ENCODE results near the gene JARID2. TPM values are rescaled to one million over a fixed set of nuclear protein-coding genes. Genes with fewer than 3 reads are reported as not detected.

JARID2 gene
- total RNA-seq, 1 donor, result 9.1 TPM

- TF ChIP-seq CTCF (IDR thresholded peaks at IDR 0.05; ENCODE audit: insufficient read depth, low read depth, low read length), result no peak
- H3K4me3 ChIP-seq (ENCODE audit: low read depth, low read length), result no peak overlapping the region
- DNase-seq (ENCODE audit: low read depth), result no peak
Observed at GRCh38 chr6:15303162-15303919, 57.5 kb downstream of the JARID2 start.

GRCh38 chr6:15303920-15304291, 58.0 kb downstream of the JARID2 start:
- no peak overlapping the region for H3K4me3 ChIP-seq (ENCODE audit: low read depth, low read length)
- peak; percentile 93 for DNase-seq (ENCODE audit: low read depth)
- TF ChIP-seq CTCF (IDR thresholded peaks at IDR 0.05; ENCODE audit: insufficient read depth, low read depth, low read length), result peak; percentile 5

DNA sequence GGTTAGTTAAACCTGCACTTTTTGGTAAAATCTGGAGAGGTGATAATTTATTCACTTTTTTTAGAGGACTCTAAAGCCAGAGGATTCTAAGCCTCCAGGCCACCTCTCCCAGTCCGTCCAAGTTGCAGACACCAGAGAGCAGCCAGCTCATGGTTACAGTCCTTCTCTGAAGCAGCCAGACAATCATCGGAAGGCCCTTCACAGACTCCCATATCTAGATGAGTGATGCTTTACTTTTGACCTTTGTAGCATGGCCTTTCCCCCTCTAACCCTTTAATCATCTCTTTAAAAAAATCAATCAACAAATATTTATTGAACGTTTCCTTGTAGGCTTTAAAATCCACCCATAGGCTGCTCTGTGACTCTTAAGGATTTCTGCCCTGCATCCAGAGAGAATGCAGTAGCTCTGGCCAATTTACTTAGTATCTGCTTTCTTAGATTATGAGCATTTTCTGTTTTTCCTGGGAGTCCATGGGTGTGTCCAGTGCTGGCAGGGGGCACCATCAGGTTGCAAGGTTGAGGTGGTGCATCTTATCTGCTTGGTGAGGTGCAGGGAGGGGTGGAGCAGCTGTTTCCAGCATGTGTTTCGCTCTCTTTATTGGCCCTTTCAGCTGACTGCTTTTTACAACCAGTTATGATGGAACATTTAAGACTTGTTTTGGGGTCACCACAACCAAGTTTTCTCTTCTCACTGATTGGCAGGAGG, 58.6 kb downstream of the JARID2 start:
- DNase-seq (ENCODE audit: low read depth), result no peak
- no peak for TF ChIP-seq CTCF (IDR thresholded peaks at IDR 0.05; ENCODE audit: insufficient read depth, low read depth, low read length)
- H3K4me3 ChIP-seq (ENCODE audit: low read depth, low read length), result no peak overlapping the region

- H3K4me3 ChIP-seq (ENCODE audit: low read depth, low read length), result no peak overlapping the region
- TF ChIP-seq CTCF (IDR thresholded peaks at IDR 0.05; ENCODE audit: insufficient read depth, low read depth, low read length), result no peak
- no peak for DNase-seq (ENCODE audit: low read depth)
Observed at GRCh38 chr6:15305496-15305895, 59.6 kb downstream of the JARID2 start.

DNA sequence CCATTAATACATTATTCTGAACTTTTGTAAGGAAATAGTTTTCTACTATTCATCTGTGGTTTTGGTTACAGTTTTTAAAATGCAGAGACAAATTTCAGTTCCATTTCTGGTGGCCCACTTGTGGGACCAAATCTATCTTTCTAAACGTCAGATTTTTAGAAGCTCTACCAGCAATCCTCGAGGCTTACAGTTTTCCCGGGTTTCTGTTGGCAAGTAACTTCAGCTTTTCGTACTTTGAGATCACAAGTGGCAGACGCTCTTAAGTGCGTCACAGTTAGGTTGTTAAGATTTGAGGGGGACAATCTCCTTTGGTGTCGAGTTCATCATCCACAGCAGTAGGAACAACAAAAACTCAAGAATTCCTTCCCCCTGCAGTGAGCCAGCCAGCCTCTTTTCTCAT, 60.0 kb downstream of the JARID2 start:
- no peak for TF ChIP-seq CTCF (IDR thresholded peaks at IDR 0.05; ENCODE audit: insufficient read depth, low read depth, low read length)
- DNase-seq (ENCODE audit: low read depth), result no peak
- H3K4me3 ChIP-seq (ENCODE audit: low read depth, low read length), result no peak overlapping the region

DNA sequence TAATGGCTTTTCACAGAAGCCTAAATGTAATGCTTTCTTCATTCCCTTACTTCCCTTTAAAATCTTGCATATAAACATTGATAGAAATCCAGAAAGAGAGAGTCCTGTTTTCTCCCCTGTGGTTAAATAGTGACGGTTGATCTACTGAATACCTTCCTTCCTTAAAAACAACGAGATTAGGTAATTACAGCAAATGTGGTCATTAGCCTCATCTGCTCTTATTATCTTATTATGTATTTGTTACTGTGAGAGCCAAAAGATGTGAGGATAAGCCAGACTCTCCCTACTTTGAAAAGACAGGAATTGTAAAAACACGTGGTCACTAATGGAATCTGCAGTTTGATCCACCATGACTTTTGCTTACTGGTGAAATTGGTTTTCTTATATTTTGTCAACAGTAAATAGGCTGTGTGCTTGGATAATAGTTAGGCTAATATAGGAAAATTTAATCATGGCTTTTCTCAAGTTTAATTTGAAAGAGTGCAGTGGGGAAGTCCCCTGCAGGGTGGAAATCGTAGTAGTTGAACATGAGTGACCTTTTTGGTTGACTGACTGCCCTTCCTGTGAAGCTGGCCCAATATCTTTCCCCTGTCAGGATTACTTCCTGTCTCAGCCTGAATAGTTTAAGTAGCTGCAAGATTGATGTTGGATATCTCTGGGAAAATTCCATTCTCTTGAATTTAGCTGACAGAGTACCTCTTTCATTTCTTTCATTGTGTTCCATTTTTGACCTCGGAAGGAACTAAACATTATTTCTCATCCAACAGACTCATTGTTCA, 62.8 kb downstream of the JARID2 start:
- no peak for TF ChIP-seq CTCF (IDR thresholded peaks at IDR 0.05; ENCODE audit: insufficient read depth, low read depth, low read length)
- no peak for DNase-seq (ENCODE audit: low read depth)
- no peak overlapping the region for H3K4me3 ChIP-seq (ENCODE audit: low read depth, low read length)
